ENCODE measurements around the gene NTSR2.

GRCh38 chr2:11703700-11704099 is 33.7 kb upstream of the NTSR2 start:
- TF ChIP-seq CTCF (IDR thresholded peaks at IDR 0.05): no peak
- no peak for TF ChIP-seq EP300 (IDR thresholded peaks at IDR 0.05)

Data from tibial nerve (tissue), 4 donors.